SIG-M5 treated with dmso at 0.1 percent for 504 hours (cell line): ENCODE data around the gene PPFIBP1.
"Not testable (repeated sequence)": the region's sequence is repeated elsewhere in the genome, so short reads cannot be mapped to it uniquely, and the experiment has no call there.

Experiments used
- DNase-seq: peaks from one replicate; lab custom pipeline; 2025; ENCODE audit not compliant: unreplicated experiment; lab: John Stamatoyannopoulos, UW

PPFIBP1 gene

DNA sequence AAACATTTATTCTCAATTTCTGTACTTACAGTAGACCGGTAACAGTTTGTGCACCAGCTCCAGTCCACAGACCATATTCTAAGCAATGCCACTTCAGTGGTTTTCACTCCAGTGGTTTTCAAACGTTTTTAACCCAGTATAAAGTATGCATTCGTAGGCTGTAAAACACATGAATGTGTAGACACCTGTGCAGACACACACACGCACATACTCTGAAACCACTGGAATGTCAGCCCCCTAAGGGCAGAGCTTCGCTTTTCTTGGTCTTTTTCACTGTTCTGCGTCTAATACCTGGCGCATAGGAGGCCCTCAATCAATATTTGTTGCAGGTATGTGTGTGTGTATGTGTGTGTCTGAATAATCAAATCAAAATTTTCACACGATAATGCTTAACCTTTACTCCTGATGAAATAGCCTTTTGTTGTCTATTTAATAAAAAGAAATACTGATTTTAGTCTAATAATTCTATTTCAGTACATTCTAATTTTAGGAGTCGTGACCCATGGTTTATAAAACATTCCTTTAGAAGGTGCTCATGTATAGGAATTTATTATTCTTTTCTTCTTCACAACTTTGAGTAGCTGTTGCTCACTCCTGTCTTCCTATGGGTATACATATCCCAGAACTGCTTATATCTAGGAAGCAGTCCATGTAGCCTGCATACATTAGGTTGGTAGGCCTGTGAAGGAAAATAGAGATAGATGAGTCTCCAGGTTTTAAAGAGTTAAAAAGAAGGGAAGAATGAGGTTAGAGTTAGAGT lies 98.6 kb downstream of the PPFIBP1 start:
- DNase-seq = no peak

DNA sequence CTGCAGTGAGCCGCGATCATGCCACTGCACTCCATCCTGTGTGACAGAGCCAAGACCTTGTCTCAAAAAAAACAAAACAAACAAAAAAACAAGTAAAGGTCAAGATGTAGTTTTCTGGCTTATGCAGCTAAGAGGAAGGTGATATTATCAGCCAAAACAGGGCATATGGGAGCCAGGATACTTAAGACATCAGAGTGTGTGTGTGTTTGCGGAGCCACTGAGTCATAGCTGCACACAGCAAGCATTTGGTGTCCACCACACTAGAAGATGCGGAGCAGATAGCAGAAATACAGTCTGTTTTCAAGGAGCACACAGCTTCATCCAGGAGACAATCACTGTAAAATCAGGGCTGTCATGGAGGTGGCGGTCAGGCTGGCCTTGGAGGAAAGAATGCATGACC lies 99.6 kb downstream of the PPFIBP1 start:
- DNase-seq = no peak

DNA sequence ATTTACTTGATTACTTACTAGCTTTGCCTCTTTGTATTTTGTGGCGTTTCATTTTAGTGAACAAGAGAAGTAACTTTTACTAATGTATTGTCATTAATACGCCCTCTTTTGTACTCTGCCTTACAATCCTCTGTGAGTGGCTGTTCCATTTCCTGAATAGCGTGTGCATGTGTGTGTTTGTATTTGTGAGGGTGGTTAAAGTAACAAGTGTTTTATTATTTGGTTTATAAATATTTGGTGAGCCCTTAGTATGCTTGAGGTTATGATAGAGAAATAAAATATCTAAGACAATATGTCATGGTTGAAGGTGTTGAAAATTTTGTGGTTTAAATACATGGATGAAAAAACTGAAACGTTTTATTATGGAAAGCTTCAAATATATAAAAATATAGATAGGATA lies 100.6 kb downstream of the PPFIBP1 start:
- DNase-seq = no peak

DNA sequence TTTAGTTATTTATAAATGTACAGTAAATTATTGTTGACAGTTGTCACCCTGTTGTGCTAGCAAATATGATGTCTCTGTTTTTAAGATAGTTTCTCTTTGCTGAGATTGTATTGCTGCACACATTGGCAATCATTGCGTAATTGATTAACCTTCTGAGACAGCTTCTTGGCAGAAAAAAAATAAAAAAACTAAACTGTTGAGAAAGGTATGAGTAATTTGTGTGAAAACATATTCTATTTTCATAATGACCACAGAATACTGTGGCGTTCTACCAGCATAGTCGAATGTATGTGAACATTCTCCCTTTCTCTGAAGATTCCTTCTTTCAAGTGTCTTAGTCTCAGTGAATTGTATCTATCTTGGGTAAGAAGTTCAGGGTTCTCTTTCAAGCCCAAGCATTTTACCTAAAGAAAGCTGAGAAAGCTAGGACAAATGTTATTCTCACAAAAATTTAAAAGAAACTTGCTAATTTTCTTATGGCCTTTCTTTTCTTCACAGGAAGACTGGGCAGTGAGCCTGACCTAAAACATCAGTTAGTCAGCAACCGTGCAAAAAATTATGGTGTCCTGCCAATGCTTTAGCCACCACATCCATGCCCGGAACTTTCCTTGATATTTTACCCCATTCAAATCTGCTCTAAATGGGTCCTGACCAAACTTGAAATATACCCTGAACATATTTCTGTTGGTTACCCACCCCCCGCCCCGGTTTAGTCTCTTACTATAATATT lies 103.3 kb downstream of the PPFIBP1 start:
- DNase-seq = peak; percentile 69

DNA sequence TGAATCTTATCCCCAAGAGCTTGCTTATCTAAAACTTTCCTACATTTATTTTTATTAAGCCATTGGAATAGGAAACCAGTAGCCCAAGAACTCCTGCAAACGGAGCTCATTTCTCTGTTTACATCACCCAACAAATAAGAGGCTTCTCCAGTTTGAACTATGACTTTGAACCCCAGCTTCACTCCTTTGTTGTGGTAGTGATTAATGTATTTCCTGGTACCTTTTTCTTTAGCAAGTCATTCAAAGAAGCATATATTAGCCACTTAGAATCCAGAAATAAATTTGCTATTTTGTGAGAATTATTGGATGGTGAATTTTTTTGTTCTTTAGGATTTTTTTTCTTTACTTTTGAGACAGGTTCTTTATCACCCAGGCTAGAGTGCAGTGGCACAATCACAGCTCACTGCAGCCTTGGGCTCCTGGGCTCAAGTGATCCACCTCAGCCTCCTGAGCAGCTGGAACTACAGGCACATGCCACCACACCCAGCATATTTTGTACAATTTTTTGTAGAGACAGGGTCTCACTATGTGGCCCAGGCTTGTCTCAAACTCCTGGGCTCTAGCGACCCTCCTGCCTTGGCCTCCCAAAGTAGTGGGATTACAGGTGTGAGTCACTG lies 104.0 kb downstream of the PPFIBP1 start:
- not testable (repeated sequence) for DNase-seq

DNA sequence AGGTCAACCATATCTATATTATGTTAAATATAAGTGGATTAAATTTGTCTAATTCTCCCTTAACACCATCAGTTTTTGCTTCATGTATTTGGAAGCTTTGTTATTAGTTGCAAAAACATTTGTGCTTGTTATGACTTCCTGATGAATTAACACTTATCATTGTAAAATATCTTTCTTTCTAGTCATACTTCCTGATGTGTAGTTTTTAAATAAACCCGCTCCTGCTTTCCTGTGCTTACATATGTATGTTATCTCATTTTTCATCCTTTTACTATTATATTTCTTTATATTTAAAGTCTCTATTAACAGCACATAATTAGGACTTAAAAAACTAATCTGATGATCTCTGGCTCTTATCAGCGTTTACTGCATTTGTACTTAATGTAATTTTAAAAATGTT lies 106.2 kb downstream of the PPFIBP1 start:
- DNase-seq = not testable (repeated sequence)

DNA sequence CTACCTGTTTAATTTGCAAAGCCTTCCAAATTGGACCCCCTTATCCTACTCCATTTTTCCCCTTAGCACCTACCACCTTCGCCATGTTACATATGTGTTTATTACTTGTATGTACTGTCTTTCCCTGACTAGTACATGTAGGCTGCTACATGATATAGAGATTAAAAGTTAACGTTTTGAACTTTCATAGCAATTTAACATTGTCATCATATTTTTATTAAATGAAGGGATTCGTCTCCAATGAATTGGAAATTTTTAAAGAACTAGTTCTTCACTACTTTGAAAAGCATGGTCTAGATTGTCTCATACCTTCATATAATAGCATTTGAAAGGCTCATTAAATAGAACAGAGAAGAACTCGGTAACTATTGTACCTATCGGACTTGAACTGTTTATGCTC lies 107.4 kb downstream of the PPFIBP1 start:
- DNase-seq = no peak

DNA sequence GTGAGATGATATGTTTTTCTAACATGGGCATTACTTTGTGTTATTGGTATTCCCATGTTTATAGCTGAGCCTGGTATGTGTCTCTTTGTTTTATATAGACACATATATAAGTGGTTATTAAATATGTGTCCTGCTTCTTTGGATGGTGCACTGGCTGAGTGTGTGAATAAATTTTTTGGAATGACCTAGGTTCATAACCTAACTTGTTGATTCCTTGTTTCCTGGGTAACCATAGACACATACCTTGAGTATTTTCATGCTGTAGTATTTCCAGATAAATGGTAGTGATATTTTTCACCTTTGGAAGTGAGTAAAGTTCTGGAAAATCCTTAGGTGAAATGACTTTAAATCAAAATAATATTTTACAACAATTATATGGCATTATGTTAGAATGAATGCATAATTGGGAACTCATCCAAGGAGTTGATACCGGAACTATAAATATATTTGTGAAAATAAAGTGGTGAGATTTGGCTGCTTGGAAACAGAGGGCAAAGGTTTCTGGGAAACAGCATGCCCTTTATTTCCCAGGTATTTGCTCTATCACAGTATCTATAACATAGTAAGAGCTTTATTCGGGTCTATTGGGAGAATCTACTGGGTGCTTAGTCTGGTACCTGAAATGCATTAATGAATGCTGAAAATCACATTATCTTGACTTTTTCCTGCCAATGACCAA lies 107.9 kb downstream of the PPFIBP1 start:
- no peak for DNase-seq

DNA sequence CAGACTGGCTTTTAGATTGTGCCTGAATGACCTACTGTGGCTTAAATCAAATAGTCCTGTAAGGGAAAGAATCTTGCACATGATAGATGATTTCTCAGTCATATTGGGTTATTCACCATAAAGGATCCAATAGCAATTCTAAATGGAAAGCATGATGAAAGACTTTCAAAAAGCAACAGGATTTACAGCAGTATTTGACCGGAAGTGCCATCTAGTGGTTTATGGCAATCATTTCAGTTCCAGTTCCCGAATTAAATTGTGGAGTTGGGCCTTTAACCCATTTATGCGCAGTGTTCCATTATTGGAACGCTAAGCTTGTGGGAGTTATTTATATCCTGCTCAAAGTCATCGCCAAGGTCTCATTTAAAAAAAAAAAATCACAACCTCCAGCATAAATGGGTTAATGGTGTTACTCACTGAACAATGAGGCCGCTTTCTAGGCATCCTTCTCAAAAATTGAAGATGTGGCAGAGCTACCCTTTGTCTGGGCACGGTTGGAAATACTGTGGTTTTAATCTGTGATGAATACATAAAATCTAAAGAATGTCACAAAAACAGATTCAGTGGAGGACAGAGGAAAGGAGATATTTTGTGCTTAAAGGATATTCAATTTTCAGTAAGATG lies 111.5 kb downstream of the PPFIBP1 start:
- peak; percentile 49 for DNase-seq

DNA sequence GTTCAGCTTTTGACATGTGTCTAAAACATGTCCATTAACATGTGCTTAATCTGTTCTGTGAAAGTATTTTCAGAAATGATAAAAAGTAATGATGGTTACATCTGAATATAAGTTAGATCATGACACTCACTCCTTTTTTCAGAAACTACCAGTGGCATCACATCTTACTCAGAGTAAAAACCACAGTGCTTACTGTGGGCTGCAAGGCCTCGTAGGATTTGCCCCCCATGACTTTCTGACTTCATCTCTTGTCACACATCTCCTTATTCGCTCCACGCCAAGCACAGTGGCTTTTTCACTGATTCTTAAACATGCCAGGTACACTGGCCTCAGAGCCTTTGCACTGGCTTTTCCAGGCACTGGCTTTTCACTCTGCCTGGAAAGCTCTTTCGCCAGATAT lies 112.6 kb downstream of the PPFIBP1 start:
- DNase-seq = not testable (repeated sequence)

DNA sequence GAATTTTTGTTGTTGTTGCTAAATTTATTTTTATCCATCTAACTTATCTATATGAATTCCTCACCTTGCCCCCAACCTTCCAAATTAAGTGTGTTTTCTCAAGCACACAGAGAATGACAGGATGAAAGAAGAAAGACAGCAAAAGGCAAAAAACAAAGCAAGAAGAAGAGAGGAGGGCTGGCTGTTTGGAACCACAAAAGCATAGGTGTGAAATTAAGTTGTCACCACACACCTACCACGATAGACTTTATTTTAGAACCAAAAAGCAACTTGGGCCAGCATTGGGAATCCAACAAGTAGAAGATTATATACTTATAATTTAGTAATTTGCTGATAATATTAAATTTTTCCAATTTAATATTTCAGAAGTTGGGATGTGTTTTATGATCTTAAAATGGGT lies 113.5 kb downstream of the PPFIBP1 start:
- DNase-seq = no peak

DNA sequence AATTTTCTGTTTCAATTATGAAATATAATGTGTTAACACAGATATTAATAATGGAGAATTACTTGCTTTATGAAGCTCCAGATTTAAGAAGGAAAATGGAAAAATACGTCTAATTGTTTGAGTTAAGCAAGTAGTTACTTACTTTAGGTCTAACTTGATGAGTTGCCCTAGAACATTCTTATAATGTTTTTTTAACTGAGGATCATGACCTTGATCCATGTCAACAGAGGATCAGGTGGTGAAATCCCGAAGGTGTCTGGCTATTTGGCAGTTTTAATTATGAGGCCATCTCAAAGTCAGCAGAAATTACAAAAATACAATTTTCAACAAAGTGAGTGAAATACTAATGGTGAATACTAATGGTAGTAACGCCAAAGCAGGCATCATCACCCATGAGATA lies 115.3 kb downstream of the PPFIBP1 start:
- DNase-seq = no peak

DNA sequence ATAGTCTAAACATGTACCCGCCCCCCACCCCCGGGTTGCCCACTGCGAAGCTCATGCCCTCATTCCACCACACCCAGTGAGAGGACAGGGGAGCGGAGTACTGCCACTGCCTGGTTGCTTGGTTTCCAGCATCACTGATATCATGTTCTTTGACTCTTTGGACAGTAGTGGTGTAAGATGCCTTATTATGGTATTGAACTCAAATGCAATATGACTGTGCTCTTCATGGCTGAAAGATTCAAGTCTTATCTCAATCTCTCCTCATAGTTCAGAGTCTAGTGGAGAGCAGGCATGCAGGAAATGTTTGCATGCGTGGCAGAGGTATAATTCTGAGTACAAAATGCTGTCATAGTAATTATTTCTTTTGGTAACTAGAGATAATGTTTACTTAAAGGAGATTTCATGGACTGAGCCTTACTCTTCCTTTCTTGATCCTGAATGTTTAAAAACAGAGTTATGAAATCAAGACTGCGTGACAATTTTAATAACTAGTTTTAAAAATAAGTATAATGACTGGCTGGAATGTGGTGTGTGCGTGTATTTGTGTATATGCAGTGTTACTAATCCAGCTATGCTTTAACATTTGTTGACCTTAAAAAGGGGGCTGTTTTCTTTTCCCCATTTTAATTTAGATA lies 116.7 kb downstream of the PPFIBP1 start:
- DNase-seq = not testable (repeated sequence)

DNA sequence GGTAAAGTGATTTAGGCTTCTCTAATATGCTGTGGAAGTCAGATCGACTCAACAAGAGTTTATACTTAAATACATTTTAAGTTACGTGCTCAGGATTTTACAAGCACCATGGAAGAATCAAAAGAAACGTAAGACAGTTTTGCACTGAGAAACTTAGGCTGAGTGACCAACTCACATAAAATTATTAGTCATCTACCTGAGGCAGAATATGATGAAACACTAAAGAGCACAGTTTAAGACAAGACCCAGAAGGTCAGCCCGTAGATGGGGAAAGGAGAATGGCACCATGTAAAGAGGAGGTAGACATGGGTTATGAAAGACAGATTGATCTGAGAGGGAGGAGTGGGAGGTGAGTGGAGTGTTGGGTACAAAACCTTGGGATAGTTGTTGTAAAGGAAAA lies 118.4 kb downstream of the PPFIBP1 start:
- DNase-seq = not testable (repeated sequence)

DNA sequence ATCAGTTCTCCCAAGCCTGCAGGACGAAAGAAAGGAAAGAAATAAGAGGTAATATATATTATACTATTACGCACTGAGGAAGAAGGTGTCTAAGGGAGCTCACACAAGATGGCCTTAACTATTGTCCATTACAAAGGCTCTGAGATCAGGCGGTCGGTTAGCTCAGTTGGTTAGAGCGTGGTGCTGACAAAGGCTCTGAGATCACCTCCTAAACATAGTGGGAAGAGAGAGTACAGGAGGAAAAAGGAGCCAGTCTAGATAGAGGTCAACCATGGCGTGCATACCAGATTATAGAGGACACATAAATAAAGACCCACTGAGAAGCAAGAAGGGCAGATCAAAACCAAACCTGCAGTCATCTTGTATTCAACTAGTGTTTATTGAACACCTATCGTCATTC lies 118.9 kb downstream of the PPFIBP1 start:
- not testable (repeated sequence) for DNase-seq

DNA sequence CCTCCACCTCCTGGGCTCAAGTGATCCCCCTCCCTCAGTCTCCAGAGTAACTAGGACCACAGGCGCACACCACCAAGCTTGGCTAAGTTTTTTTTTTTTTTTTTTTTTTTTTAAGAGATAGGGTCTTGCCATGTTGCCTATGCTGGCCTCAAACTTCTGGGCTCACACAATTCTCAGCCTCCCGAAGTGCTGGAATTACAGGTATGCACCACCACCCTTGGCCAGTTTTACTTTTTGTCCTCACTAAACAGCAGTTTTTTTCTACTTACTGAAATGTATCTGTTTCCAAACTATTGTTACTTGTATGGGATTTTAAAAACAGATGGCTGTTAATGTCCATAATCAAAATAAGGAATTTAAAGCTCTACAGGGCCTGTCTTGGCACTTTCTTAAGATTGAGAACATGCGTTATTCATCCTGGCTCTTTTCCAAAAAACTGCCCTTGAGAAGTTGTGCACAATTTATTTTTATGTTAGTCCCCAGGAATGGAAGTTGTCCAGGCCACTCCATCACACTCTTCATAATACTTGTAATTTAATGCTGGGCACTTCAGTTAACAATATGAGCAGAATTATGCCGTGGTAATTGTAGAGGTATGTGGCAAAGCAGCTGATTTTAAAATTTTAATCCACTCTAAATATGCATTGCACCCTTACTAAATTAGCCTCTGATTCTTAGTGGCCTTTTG lies 120.3 kb downstream of the PPFIBP1 start:
- DNase-seq = no peak

DNA sequence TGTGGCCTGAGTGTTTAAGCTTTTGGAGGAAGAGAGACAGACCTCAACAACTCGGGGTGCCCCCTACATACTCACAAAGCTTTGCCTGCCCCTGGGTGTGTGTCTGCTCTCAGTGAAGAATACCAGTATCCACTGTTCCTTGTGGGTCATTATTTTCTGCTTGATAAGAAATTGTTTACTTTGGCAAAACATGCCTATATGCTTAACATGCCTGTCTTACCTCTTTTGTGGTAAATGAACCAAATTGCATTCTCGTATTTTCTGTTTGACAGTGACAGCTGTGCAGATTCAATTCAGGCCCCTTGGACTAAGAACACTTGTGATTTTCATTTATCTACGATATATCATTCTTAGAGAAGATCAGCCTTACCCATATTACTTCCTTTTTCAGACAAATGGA lies 121.7 kb downstream of the PPFIBP1 start:
- DNase-seq = no peak

DNA sequence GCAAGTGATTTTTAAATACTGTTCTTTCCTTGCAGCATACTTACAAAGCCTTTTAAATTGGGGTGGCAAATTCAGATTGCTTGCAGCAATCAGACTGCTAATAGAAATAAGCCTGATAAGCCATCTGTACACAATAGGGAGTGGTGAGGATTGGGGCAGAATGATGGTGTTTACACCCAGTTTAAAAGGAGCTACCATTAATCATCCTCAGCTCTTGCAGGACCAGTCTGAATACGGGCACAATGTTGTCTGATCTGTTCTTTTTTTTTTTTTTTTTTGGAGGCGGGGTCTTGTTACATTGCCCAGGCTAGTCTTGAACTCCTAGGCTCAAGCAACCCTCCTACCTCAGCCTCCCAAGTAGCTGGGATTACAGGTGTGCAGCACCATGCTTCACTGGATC lies 122.1 kb downstream of the PPFIBP1 start:
- no peak for DNase-seq

DNA sequence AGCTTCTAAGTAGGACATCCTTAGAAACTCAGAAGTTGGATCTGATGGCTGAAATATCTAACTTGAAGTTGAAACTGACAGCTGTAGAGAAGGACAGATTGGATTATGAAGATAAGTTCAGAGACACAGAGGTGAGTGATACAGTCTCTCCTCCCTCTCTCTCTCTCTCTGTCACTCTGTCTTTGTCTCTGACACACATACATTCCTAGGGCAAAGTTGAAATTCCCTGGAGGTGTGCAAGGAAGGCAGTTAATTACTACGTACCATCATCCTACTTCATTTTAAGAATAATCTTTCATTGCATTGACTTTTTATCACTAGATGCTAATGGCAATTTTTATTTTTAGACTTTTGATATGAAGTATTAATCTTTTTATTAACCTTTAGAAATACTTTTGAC lies 126.0 kb downstream of the PPFIBP1 start:
- DNase-seq = no peak

DNA sequence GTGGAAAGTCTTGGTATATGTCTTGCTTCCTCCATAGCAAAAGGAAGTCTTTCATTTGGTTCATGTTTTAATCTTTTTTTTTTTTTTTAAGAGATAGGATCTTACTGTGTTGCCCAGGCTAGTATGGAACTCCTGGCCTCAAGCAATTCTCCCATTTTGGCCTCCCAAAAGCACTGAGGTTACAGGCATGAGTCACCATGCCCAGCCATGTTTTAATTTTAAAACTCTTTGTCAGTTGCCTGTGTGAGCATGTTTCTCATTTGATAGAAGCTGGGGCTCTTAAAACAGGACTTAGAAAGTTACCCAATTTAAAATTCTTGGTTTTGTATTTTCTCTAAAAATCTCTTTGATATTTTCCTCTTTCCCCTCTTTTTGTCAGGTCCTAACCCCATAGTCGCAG lies 127.2 kb downstream of the PPFIBP1 start:
- DNase-seq = no peak
